ENCODE data around the gene MTHFD2L.

MTHFD2L gene

DNA sequence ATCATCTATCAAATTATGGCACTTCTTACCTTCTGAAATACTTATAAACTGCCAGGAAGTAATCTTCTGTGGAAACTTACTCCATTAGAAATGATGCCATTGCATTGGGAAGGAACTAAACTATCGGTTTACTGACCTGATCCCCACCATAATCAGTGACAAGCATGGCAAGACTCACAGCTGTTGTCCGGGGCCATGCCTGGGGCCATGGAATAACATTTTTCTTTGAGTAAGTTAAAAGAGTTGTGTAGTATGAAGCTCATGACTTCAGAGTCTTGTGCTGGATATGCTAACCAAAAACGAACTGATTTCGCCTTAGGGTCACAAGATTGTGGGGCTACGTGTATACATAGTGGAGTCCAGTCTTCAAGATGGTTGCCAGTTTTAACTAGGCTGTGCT is 15.4 kb downstream of the MTHFD2L start:
- Histone ChIP-seq H3K4me1 (ENCODE audit: insufficient read depth, poor library complexity, severe bottlenecking) (peaks cover 2% of the 10 kb centered on the region), H3K4me3 (ENCODE audit: severe bottlenecking) (no peak overlapping the region), H3K27me3 (ENCODE audit: insufficient read depth, poor library complexity, severe bottlenecking) (no peaks in the 10 kb centered on the region), H3K27ac (ENCODE audit: poor library complexity, severe bottlenecking) (no peak overlapping the region), H3K9me3 (ENCODE audit: severe bottlenecking) (no peaks in the 10 kb centered on the region), H3K36me3 (ENCODE audit: low read depth) (peaks cover 3% of the 10 kb centered on the region; the same call in 1 of the 2 replicates)
- DNase-seq (ENCODE audit: low spot score) (no peak), ATAC-seq (ENCODE audit: low read depth) (no peak)
- TF ChIP-seq, protein P1, sequence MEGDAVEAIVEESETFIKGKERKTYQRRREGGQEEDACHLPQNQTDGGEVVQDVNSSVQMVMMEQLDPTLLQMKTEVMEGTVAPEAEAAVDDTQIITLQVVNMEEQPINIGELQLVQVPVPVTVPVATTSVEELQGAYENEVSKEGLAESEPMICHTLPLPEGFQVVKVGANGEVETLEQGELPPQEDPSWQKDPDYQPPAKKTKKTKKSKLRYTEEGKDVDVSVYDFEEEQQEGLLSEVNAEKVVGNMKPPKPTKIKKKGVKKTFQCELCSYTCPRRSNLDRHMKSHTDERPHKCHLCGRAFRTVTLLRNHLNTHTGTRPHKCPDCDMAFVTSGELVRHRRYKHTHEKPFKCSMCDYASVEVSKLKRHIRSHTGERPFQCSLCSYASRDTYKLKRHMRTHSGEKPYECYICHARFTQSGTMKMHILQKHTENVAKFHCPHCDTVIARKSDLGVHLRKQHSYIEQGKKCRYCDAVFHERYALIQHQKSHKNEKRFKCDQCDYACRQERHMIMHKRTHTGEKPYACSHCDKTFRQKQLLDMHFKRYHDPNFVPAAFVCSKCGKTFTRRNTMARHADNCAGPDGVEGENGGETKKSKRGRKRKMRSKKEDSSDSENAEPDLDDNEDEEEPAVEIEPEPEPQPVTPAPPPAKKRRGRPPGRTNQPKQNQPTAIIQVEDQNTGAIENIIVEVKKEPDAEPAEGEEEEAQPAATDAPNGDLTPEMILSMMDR (IDR thresholded peaks at IDR 0.05; ENCODE audit: poor library complexity, severe bottlenecking), result no peak

DNA sequence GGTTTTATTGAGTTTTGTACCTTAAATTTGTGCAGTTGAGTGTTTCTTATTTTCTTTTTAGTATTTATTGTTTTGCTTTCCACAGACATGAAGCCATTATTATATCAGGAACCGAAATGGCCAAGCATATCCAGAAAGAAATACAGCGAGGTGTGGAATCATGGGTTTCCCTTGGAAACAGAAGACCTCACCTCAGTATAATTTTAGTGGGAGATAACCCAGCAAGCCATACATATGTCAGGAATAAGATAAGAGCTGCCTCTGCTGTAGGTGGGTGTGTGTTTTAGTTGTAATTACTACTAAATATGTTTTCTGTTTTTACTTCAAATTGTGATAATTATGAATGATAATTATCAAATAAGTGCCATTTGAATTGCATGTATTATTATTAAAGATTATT is 16.5 kb downstream of the MTHFD2L start:
- ATAC-seq (ENCODE audit: low read depth) (no peak), DNase-seq (ENCODE audit: low spot score) (no peak)
- H3K27ac ChIP-seq (ENCODE audit: poor library complexity, severe bottlenecking), result no peak overlapping the region
- no peaks in the 10 kb centered on the region for H3K4me1 ChIP-seq (ENCODE audit: insufficient read depth, poor library complexity, severe bottlenecking)
- H3K36me3 ChIP-seq (ENCODE audit: low read depth), result peaks cover 3% of the 10 kb centered on the region; the same call in 1 of the 2 replicates
- no peak overlapping the region for H3K4me3 ChIP-seq (ENCODE audit: severe bottlenecking)
- TF ChIP-seq, protein P1 (IDR thresholded peaks at IDR 0.05; ENCODE audit: poor library complexity, severe bottlenecking), result no peak
- no peaks in the 10 kb centered on the region for H3K9me3 ChIP-seq (ENCODE audit: severe bottlenecking)
- no peaks in the 10 kb centered on the region for H3K27me3 ChIP-seq (ENCODE audit: insufficient read depth, poor library complexity, severe bottlenecking)

DNA sequence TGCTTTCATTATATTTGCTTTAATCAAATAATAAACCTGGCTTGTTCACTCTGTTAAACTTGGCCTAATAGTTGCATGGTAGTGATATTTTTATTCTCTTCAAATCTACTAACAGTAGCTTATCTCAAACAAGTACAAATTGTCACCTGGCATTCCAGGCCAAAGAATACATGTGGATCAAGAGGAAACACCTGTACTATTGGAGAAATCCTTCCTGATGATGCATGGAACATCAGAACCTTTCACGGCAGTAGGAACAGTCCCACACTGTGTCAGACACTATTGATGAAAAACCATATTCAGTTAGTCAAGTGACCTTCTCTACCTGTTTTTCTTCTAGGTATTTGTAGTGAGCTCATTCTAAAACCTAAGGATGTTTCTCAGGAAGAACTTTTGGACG is 17.0 kb downstream of the MTHFD2L start:
- no peak for ATAC-seq (ENCODE audit: low read depth)
- TF ChIP-seq, protein P1 (IDR thresholded peaks at IDR 0.05; ENCODE audit: poor library complexity, severe bottlenecking), result no peak
- Histone ChIP-seq H3K27me3 (ENCODE audit: insufficient read depth, poor library complexity, severe bottlenecking) (no peaks in the 10 kb centered on the region), H3K4me1 (ENCODE audit: insufficient read depth, poor library complexity, severe bottlenecking) (no peaks in the 10 kb centered on the region), H3K36me3 (ENCODE audit: low read depth) (peaks cover 3% of the 10 kb centered on the region; the same call in 1 of the 2 replicates), H3K4me3 (ENCODE audit: severe bottlenecking) (no peak overlapping the region), H3K9me3 (ENCODE audit: severe bottlenecking) (no peaks in the 10 kb centered on the region), H3K27ac (ENCODE audit: poor library complexity, severe bottlenecking) (no peak overlapping the region)
- DNase-seq (ENCODE audit: low spot score), result no peak

DNA sequence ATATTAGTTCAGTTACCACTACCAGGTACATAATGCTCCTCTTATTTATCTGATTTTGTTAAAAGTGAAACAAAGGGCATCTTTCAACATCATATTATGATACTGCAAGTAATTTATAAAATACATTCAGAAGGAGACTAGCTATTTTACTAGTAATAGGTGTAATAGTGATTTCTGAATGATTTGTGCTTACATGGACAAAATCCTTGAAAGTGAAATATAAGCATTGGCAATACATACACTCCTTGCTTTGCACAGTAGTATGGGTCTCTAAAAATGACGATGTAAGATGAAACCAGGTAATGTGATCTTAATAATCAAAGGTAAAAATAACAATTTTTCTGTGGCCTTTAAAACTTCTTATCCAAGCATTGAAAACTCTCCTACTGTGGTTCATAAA is 17.5 kb downstream of the MTHFD2L start:
- no peak for ATAC-seq (ENCODE audit: low read depth)
- TF ChIP-seq, protein P1 (IDR thresholded peaks at IDR 0.05; ENCODE audit: poor library complexity, severe bottlenecking), result no peak

DNA sequence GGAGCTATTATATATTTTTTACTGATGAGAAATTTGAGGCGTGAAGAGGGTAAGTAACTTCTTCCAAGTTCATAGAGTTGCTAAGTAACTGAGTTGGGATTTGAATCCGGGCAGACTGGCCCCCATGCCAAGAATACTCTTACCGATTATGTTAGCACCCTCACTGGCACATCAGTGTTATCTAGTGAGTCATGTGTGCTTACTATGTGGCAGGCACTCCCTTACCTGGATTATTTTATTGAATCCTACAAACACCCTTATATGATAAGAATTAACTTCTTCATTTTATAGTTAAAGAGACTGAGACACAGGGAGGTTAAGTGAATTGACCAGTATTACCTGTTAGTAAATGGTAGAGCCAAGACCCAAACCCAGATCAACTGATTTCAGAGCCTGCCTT is 20.9 kb downstream of the MTHFD2L start:
- TF ChIP-seq, protein P1 (IDR thresholded peaks at IDR 0.05; ENCODE audit: poor library complexity, severe bottlenecking), result no peak
- peaks cover 3% of the 10 kb centered on the region; the same call in 1 of the 2 replicates for H3K36me3 ChIP-seq (ENCODE audit: low read depth)
- H3K27ac ChIP-seq (ENCODE audit: poor library complexity, severe bottlenecking), result no peak overlapping the region
- ATAC-seq (ENCODE audit: low read depth), result no peak
- H3K4me1 ChIP-seq (ENCODE audit: insufficient read depth, poor library complexity, severe bottlenecking), result no peaks in the 10 kb centered on the region
- DNase-seq (ENCODE audit: low spot score), result no peak
- no peaks in the 10 kb centered on the region for H3K27me3 ChIP-seq (ENCODE audit: insufficient read depth, poor library complexity, severe bottlenecking)
- no peak overlapping the region for H3K4me3 ChIP-seq (ENCODE audit: severe bottlenecking)
- H3K9me3 ChIP-seq (ENCODE audit: severe bottlenecking), result no peaks in the 10 kb centered on the region

More for the DNA sequence above, 17.5 kb downstream of the MTHFD2L start:
- Histone ChIP-seq H3K27ac (ENCODE audit: poor library complexity, severe bottlenecking) (no peak overlapping the region), H3K4me1 (ENCODE audit: insufficient read depth, poor library complexity, severe bottlenecking) (no peaks in the 10 kb centered on the region), H3K9me3 (ENCODE audit: severe bottlenecking) (no peaks in the 10 kb centered on the region), H3K4me3 (ENCODE audit: severe bottlenecking) (no peak overlapping the region), H3K36me3 (ENCODE audit: low read depth) (peaks cover 3% of the 10 kb centered on the region; the same call in 1 of the 2 replicates), H3K27me3 (ENCODE audit: insufficient read depth, poor library complexity, severe bottlenecking) (no peaks in the 10 kb centered on the region)
- no peak for DNase-seq (ENCODE audit: low spot score)
